ENCODE results near the gene PPA2. TPM values are rescaled to one million over a fixed set of nuclear protein-coding genes. Genes with fewer than 3 reads are reported as not detected.

Gene PPA2
- total and polyA plus RNA-seq, 10 of the 15 experiments (the other 5 are each of a cell fraction or from before 2014, with no cell fraction given) = 93.8 to 293 (median 146) TPM

GRCh38 chr4:105462576-105462975, 11.3 kb downstream of the PPA2 start:
- TF ChIP-seq ZNF274 (IDR thresholded peaks at IDR 0.05; ENCODE audit: insufficient read depth, insufficient read length) = no peak
- no peak for TF ChIP-seq MLLT1 (IDR thresholded peaks at IDR 0.05)
- no peak for TF ChIP-seq SMARCA5 (IDR thresholded peaks at IDR 0.05)
- no peak for TF ChIP-seq JUND (IDR thresholded peaks at IDR 0.05; ENCODE audit: low read depth, low read length)
- no peak for TF ChIP-seq SKIL (IDR thresholded peaks at IDR 0.05; ENCODE audit: low read depth, poor library complexity, severe bottlenecking)
- TF ChIP-seq POLR2AphosphoS5 (IDR thresholded peaks at IDR 0.05; ENCODE audit: low read length) = no peak
- no peak for TF ChIP-seq IKZF1 (conservative IDR thresholded peaks at IDR 0.05)
- no peak for TF ChIP-seq CUX1 (IDR thresholded peaks at IDR 0.05; ENCODE audit: insufficient replicate concordance, low read depth, low read length)
- no peak for TF ChIP-seq CEBPZ (IDR thresholded peaks at IDR 0.05; ENCODE audit: low read depth, low read length)
- ATAC-seq = no peak
- H3K9ac ChIP-seq (ENCODE audit: control insufficient read depth, insufficient read depth, low read length) = no peak overlapping the region
- ChIA-PET POLR2A (no interaction called here), SMC1A (ENCODE audit: uncharacterized antibody, unreplicated experiment) (no interaction called here), RAD21 (ENCODE audit: unreplicated experiment) (no interaction called here), CTCF (interaction anchor here (2.8 kb wide), 1 partner anchor 11 kb away, joined by 11 read pairs; the partner anchor contains the start of gene PPA2)
- H4K20me1 ChIP-seq (ENCODE audit: control insufficient read depth, insufficient read depth) = no peaks in the 10 kb centered on the region
- no TSS peak for BruUV-seq (replicated peaks)
- no peak for DNase-seq (ENCODE audit: low read depth, low spot score)
- no peaks in the 10 kb centered on the region for H3K27me3 ChIP-seq (replicated peaks in 1 of 2; ENCODE audit: control insufficient read depth in 2 of 2, insufficient read depth in 2 of 2, low read length in 1 of 2)
- H3K4me1 ChIP-seq (ENCODE audit: control insufficient read depth, insufficient read depth, low read length) = no peaks in the 10 kb centered on the region
- intact Hi-C loops (cut with micrococcal nuclease; ENCODE audit: unreplicated experiment) = no loop called here
- 82% methylated on average over 3 of the region's 3 CpGs for WGBS (ENCODE audit: insufficient coverage, insufficient replicate concordance, low lambda C conversion rate, missing lambda C conversion rate)
- H3K79me2 ChIP-seq (ENCODE audit: control insufficient read depth, insufficient read depth, low read length) = peaks cover 9% of the 10 kb centered on the region
- peaks cover 2 to 8% of the 10 kb centered on the region in 2 experiments; a peak in 1 of 4 replicates for H3K36me3 ChIP-seq (ENCODE audit: control insufficient read depth in 2 of 2, insufficient read depth in 2 of 2, low read length in 1 of 2)
- H3K27ac ChIP-seq (ENCODE audit: control insufficient read depth, insufficient read depth) = no peak overlapping the region
- H3K9me3 ChIP-seq (replicated peaks; ENCODE audit: control insufficient read depth, insufficient read depth, low read length) = peaks cover 23% of the 10 kb centered on the region
- in situ Hi-C loops (cut with MboI) = loop anchor here (25.0 kb wide), 1 partner anchor 1400 kb away; no protein-coding TSS in a partner anchor
- no peak overlapping the region for H2AFZ ChIP-seq (ENCODE audit: control insufficient read depth, low read depth, low read length)
- no peak overlapping the region for H3K4me2 ChIP-seq (ENCODE audit: control insufficient read depth, insufficient read depth)
- no peak for FAIRE-seq
- no peak overlapping the region for H3K4me3 ChIP-seq

Measured in GM12878 (cell line).